ENCODE data around the gene FCRL5.

DNA sequence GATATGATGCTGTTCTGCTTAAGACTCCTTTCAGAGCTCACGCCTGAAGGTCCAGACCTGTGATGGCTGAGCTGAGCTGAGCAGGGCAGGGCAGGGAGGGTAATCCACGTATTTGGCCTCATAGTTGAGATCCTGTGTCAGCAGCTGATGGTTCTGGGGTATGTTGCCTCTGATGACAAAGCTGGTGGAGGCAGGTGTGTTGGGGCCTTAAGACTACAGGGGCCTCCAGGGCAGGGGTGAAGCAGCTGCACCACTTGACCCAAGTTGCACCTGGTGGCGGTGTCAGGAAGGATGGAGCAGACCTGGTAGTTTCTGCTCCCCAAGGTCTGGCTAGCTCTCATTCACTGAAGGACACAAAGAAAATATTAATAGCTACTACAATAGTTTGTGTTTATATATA lies 57.0 kb downstream of the FCRL5 start:
- TF ChIP-seq POLR2AphosphoS5 (IDR thresholded peaks at IDR 0.05; ENCODE audit: borderline replicate concordance, low read depth, low read length) (no peak), EZH2 (IDR thresholded peaks at IDR 0.05) (no peak), FOXP2 (optimal IDR thresholded peaks at IDR 0.05; ENCODE audit: control extremely low read depth, extremely low read length, insufficient read depth) (no peak)

Measured in SK-N-MC (cell line).